Dedifferentiated amniotic fluid mesenchymal stem cell (primary cell): ENCODE data around the gene IZUMO1R.
"Not testable (repeated sequence)": the region's sequence is repeated elsewhere in the genome, so short reads cannot be mapped to it uniquely, and the experiment has no call there.

Source experiments
- DNase-seq: peaks from one replicate; pipeline ENCODE4 v3.0.0-alpha.2; 2016; ENCODE audit errors: extremely low spot score

IZUMO1R gene

GRCh38 chr11:94303966-94304958 is at the start of gene IZUMO1R:
IZUMO1R (plus strand) TSS chr11:94304580; CDS start chr11:94305637, 1,057 bp downstream.
- DNase-seq: no peak

GRCh38 chr11:94271885-94272372 is 32.5 kb upstream of the IZUMO1R start:
- DNase-seq: peak; percentile 1

DNA sequence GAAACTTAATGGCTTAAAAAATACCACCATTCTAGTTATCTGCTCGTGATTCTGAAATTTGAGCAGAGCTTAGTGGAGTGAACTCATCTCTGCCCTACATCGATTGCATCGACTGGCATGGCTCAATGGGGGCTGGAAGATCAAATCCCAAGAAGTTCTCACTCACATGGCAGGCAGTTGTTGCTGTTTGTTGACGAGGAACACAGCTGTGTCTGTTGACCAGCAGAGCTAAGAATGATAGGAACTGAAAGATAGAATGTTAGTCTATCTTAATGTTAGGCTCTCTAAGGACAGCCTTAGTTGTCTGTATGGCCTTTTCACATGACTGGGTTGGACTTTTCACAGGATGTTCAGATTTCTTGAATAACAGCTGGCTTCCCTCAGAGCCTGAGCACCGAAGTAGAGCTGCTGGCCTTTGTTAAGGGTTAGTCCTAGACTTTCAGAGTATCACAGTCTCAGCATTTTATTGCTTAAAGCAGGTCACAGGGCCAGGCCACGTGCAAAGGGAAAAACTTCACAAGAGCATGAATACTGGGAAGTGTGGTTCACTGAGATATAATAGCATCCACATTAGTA is 31.6 kb upstream of the IZUMO1R start:
- DNase-seq: peak; percentile 8

DNA sequence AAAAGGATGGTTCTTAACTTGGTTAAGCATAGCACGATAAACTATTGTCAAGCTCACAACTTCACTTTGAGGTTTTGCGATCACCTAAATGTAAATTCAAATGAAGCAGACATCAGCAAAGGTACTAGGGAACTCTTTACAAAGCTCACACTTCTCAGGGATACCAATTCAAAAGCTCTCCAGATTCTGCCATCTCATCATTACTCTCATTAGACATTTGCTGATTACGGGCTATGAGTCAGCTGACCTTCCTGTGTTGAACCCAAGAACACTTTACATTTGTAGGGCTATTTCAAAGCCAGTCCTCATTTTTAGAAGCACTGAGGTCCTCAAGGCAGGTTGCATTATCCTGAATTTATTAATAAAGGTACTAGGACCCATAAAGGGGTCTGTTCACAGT is 28.4 kb upstream of the IZUMO1R start:
- no peak for DNase-seq

GRCh38 chr11:94276943-94277342 is 27.4 kb upstream of the IZUMO1R start:
- DNase-seq: no peak

- DNase-seq: not testable (repeated sequence)
Observed at GRCh38 chr11:94278207-94278606, 26.2 kb upstream of the IZUMO1R start.

DNA sequence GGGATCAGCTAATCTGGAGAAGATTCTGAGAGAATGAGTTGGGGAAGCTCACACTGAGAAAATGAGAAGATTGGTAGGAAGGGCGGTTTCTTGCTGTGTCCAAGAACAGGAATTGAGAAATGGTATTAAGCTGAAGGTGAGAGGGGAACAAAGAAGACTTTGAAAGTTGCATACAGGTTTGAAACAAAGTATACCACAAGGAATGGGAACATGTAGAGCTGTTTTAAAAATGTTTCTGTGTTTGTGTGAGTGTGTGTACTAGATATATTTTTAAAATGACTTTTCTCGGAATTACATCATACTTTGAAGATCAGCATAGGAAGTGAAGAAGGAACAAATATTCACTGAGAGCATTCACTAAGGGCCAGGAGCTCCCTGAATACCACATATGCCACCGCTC is 24.4 kb upstream of the IZUMO1R start:
- no peak for DNase-seq

DNA sequence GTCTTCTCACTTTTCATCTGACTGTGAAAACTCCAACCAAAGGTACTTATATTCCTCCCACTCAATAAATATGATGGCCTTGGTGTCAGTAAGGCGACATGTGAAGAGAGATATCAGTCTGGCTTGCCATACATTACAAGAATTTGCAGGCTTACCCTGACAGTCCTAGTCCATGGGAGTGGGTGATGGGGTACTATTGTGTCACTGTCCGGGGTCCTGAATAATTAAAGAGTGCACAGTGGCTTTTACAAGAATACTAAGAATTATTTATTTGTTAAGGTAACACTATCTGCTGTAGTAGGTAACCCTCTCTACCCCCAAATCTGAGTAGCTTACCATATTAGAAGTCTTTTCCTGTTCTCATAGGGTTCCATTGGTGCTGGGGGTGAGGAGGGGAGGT is 23.1 kb upstream of the IZUMO1R start:
- DNase-seq: no peak

DNA sequence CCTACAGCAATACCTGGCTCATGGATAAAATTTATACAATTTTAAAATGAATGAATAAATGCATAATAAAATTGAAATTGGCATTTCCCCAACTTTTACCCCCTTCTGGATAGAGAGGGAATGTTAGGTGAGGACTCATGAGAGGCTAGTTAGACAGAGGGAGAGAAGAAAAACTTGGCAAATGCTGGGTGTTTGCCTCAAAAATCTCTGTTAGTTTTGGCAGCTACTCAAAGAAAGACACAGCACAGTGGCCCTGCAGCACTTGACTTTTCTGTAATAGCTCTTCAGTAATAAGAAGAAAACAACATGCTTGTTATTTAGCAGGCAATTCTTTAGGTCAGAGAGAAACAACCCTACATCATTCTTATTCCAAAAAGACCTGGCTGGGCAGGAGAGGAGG is 20.7 kb upstream of the IZUMO1R start:
- no peak for DNase-seq

GRCh38 chr11:94295534-94295933 is 8.8 kb upstream of the IZUMO1R start:
- no peak for DNase-seq

GRCh38 chr11:94297985-94298576 is 6.3 kb upstream of the IZUMO1R start:
- DNase-seq: no peak

DNA sequence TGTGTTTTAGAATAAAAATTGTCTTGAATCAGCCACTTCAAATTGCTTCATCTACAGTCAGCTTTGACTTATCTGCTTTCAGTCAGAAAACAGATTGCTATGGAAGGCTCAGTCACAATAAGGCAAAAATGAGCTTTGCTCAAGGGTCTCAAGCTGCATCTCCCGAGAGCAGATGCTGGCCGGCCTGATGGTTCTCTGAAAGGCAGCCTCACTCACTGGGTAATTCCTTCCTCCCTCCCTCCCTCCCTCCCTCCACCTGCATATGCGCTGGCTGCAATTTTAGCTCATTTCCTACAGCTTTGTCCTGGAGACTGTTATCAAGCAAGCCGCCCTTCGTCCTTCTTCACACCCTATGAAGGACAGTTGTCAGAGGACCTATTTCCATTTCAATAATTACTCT is 1.6 kb upstream of the IZUMO1R start:
- DNase-seq: no peak

DNA sequence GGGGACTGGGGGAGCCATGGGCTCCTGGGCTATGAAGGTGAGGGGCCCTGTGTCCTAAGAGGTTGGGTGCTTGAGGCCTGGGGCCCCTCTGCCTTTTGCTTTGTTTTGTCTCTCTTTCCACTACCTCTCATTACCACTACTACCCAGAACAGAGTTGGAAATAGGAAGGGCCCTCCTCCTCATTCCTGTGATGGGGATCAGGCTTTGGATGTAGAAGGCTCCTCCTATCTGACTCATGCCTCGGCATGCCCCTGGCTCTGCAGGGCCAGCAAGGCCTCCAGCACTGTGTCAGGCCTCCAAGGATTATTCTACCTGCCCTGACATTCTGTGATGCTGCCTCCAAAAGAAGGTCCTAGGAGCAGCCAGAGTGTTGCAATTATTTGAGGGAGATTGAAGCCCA is 766 bp downstream of the IZUMO1R start:
- DNase-seq: no peak

DNA sequence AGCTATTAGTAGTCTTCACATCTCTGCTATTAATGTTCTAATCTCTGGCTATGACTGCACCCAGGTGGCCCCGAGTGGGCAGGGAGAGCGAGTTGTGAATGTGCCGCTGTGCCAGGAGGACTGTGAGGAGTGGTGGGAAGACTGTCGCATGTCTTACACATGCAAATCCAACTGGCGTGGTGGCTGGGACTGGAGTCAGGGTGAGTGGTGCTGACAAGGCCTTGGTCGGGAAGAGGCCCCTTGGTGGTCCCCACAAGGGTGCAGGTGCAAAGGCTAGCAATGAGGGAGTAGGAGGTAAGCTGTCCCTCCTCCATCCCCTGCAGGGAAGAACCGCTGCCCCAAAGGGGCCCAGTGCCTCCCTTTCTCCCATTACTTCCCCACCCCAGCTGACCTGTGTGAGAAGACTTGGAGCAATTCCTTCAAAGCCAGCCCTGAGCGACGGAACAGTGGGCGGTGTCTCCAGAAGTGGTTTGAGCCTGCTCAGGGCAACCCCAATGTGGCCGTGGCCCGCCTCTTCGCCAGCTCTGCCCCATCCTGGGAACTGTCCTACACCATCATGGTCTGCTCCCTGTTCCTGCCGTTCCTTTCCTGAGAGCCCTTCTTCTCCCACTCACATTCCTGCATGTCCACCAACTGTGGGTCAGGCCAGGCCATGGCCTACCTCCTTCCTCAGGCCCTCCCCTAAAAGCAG is 2.9 kb downstream of the IZUMO1R start:
- no peak for DNase-seq

GRCh38 chr11:94308024-94308423 is 3.6 kb downstream of the IZUMO1R start:
- DNase-seq: no peak

GRCh38 chr11:94309757-94310156 is 5.4 kb downstream of the IZUMO1R start:
- no peak for DNase-seq

DNA sequence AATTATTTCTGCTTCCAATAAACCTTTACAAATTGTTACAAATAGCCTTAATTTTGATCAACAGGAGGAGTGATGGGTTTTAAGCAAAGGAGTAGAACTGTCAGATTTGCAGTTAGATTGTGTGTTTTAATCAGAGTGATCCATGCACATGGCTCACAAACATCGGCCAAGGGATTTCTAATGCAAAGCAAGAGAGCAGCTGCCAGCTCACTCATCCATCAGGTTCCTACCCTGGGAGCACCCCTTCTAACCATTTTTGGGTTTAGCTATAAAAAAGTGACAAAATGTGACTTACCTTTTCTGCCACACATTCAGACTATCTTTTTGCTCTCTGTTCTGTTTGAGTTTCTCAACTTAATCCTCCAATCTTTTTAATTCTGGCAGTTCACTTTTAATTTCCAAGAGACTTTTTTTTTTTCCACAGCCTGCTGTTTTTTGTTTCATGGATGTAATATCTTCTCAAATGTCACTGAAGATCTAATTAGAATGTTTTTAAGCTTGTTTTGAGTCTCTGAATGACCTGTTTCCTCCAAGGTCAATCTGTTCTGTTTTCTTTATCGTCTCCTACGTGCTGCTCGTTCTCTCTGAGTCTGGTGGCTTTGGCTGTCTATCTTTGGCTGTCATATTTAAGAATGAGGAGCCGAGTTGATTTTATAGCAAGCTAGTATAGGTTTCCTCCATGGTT is 6.0 kb downstream of the IZUMO1R start:
- DNase-seq: no peak

DNA sequence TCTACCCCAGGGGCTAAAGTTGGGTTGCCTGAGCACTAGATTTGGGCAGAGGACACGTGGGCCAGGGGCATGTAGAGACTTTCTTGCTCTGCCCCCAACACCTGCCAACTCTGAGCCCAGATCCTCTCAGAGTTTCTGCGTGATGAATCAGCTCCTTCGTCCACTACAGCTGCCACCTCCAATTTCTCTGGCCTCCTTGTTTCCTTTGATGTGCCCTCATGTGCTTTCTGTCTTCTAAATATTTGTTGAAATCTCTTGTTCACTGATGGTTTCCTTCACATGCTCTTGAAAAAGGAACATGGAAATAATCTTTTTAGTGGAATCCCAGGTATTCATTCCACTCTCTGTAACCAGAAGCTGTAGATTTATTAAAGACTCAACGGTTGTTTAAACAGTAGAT is 8.0 kb downstream of the IZUMO1R start:
- DNase-seq: no peak

GRCh38 chr11:94314064-94314463 is 9.7 kb downstream of the IZUMO1R start:
- no peak for DNase-seq

DNA sequence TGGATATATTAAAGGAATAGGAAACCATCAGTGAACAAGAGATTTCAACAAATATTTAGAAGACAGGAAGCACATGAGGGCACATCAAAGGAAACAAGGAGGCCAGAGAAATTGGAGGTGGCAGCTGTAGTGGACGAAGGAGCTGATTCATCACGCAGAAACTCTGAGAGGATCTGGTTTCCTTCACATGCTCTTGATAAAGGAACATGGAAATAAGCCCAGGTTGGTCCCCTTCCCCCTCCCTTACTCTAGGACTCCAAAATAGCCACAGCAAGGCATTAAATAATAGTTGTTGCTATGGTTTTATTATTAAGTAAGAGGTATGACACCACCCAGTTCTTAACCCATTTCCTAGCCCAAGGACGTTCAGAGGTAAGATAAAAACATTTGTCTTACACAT is 11.3 kb downstream of the IZUMO1R start:
- DNase-seq: peak; percentile 23

GRCh38 chr11:94322501-94322900 is 18.1 kb downstream of the IZUMO1R start:
- DNase-seq: no peak
